GM12875 (cell line): ENCODE data around the gene MBNL2.
A peak's percentile ranks its signal among the peaks of the same experiment; 100 is the strongest.

Experiments used
- H3K4me3 ChIP-seq: one replicate; pipeline ENCODE4 v1.5.1; 2011; ENCODE audit warnings: low read depth, low read length, control low read depth
- TF ChIP-seq, protein P1 (sequence below): IDR thresholded peaks from 2 replicates; pipeline ENCODE4 v1.5.1; 2011; ENCODE audit warnings: low read depth, mild to moderate bottlenecking, control low read depth, inconsistent platforms, low read length, moderate library complexity, borderline replicate concordance; ENCODE audit not compliant: insufficient read depth

MBNL2 gene

DNA sequence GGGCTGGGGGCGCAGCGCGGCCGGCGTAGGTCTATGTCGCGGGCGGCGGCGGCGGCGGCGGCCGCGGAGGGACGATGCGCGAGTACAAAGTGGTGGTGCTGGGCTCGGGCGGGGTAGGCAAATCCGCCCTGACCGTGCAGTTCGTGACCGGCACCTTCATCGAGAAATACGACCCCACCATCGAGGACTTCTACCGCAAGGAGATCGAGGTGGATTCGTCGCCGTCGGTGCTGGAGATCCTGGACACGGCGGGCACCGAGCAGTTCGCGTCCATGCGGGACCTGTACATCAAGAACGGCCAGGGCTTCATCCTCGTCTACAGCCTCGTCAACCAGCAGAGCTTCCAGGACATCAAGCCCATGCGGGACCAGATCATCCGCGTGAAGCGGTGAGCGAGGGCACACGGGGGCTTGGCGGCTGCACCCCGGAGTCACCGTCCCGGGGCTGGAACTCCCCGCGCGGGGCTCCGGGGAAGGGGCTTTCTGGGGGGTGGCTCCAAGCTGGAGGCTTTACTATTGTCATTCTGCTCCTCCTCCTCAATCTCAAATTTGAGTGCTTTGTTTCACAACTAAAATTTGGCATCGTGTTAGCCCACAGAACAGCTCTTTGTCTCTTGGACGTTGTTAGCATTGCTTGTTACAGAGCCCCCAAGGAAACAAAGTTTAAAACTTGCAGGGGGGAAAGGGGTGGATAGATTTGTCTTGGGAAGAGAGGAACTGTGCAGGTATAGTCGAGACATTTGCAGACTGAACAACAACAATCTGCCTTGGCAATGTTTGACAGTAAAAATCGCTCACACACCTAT is 212.5 kb downstream of the MBNL2 start:
- H3K4me3 ChIP-seq = peak overlapping the region; percentile 77
- TF ChIP-seq, protein P1, sequence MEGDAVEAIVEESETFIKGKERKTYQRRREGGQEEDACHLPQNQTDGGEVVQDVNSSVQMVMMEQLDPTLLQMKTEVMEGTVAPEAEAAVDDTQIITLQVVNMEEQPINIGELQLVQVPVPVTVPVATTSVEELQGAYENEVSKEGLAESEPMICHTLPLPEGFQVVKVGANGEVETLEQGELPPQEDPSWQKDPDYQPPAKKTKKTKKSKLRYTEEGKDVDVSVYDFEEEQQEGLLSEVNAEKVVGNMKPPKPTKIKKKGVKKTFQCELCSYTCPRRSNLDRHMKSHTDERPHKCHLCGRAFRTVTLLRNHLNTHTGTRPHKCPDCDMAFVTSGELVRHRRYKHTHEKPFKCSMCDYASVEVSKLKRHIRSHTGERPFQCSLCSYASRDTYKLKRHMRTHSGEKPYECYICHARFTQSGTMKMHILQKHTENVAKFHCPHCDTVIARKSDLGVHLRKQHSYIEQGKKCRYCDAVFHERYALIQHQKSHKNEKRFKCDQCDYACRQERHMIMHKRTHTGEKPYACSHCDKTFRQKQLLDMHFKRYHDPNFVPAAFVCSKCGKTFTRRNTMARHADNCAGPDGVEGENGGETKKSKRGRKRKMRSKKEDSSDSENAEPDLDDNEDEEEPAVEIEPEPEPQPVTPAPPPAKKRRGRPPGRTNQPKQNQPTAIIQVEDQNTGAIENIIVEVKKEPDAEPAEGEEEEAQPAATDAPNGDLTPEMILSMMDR = no peak

DNA sequence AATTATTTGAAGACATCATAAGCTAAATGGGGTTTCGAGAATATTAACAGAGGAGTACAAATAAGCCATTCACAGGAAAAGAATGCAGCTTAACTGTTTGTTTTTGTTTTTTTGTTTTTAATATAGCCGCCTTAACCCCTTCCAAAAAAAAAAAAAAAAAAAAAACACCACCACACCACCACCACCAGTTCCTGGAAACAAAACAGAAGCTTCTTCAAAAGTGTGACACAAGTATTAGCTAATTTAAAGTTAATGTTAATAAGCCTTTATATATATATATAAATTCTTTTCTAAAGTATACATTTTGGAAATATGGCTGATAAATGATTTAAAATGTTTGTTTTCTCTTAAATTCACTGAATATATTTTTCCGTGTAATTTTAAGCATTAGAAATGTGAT is 213.2 kb downstream of the MBNL2 start:
- peak overlapping the region; percentile 77 for H3K4me3 ChIP-seq
- TF ChIP-seq, protein P1 = no peak

DNA sequence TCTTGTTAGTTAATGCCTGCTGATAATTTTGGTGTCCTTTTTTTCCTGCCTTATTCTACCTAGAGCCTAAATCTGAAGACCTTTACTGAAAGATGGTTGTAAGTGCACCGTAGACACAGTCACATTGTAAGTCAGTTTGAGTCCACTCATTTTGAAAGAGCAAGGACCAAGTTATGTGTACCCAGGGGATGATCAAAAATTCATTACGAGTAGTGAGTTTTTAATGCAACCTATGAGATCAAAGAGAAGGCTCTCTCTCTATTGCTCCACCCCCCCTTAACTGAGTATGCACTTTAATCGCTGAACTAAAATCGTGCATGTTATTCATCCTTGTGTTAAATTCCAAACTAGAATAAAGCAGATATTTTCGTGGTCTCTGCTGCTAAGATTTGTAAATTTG is 213.7 kb downstream of the MBNL2 start:
- TF ChIP-seq, protein P1 = no peak
- H3K4me3 ChIP-seq = peak overlapping the region; percentile 77

DNA sequence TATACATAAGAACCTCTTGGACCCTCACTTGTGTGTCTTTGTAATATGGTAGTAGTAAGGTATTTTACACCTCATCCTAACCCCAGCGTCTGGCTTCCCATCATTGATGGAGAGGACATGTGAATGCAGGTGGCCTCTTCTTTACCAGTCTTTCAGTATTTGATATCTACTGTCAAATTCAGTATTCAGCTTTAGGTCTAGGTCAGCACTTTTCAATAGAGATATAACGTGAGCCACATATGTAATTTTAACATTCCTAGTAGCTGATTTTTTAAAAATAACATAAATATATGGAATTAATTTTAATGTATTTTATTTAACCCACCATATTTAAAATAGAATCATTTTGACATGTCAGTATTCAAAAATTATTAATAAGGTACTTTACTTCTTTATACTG is 214.7 kb downstream of the MBNL2 start:
- TF ChIP-seq, protein P1 = no peak

DNA sequence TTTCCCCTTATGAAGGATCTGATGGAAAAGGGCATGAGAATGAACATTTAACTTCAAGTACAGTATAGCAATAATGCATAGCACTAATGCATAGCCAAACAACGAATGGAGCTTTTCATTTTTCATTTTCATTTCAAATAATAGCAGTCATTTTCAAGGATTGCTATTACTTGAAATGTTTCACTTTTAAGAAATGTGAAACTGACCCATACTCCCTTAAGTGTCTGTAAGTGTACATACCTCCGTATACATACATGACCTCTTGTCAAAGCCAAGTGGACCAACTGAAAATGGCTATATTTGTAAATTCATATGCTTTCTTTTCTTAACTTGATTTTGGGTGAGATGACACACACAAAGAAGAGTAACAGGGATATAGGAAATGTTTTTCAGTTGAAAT is 215.6 kb downstream of the MBNL2 start:
- TF ChIP-seq, protein P1 = no peak
- H3K4me3 ChIP-seq = no peak overlapping the region

More for the DNA sequence above, 214.7 kb downstream of the MBNL2 start:
- H3K4me3 ChIP-seq = no peak overlapping the region

DNA sequence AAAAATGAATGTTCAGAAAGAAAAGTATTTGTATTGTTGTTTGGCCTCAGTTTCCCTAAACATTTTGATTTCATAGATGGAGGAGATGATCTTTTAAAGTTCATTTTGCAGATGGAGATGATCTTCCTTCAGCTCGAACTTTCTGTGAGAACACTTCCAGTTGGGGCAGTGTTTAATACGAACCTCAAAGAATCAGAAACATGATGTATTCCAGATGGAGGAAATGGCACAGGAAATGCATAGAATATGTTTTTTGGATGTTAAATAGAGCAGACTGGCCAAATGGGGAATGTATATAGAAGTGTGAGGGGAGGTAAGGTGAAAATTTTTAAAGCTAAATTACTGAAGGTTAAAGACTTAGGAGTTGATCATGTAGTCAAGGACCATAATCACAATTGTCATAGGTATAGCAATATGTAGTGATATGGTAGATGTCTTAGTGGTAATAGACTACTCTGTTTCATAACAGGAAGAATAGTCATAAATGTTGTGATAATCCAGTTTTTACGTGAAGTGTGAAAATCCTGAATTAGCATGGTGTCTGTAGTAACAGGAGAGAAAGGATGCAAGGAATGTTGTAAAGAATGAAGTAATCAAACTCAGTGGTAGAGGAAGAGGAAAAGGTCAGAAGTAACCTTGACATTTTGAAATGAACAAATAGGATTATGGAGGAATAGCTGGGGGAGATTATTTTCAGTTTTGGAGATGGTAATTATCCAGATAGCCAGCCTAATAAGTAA is 216.9 kb downstream of the MBNL2 start:
- no peak overlapping the region for H3K4me3 ChIP-seq
- TF ChIP-seq, protein P1 = no peak
